OCI-LY1 (cell line): ENCODE results near the gene PON1.

Source experiments
- CTCF ChIP-seq: fragments of 200-600 bp; sonication (generic), shearing (Covaris generic); IDR thresholded peaks from 2 replicates; pipeline ENCODE4 v1.5.1; 2017; ENCODE audit warnings: mild to moderate bottlenecking, antibody characterized with exemption, low read length, moderate library complexity, mixed read lengths
- EZH2 ChIP-seq: fragments of 200-600 bp; sonication (generic), shearing (Covaris generic); IDR thresholded peaks from 2 replicates; pipeline ENCODE4 v1.8.0; 2017; ENCODE audit warnings: borderline replicate concordance, mixed run types, mild to moderate bottlenecking, antibody characterized with exemption, low read length, moderate library complexity, mixed read lengths

DNA sequence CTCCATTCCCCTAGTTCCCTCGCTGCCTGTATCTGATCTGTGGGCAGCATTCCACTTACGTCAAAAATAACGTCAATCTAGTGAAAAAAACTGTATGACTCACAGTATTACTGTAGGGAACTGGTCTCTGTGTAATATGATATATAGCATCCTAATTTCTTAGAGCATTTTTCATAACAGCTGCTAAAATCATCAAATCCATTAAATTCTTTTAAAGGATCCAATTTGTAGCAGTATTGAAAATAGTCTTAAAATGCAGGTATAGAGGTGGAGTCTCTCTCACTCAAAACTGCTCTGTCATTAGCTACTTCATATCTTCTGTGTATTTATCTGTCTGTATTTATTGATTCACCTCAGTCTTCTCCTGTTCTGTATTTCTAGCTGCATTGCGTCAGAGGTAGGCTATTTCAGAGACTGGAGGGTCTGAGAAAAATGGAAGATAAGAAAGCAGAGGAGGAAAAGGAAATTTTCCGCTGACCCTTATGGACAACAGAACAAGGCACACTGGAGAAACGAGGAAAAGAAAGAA lies 59.9 kb downstream of the PON1 start:
- no peak for TF ChIP-seq EZH2
- TF ChIP-seq CTCF = no peak
